ENCODE measurements around the gene IRAK1BP1. TPM values are rescaled to one million over a fixed set of nuclear protein-coding genes. Genes with fewer than 3 reads are reported as not detected.

IRAK1BP1 gene, protein sequence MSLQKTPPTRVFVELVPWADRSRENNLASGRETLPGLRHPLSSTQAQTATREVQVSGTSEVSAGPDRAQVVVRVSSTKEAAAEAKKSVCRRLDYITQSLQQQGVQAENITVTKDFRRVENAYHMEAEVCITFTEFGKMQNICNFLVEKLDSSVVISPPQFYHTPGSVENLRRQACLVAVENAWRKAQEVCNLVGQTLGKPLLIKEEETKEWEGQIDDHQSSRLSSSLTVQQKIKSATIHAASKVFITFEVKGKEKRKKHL
- 2.2 and 3.3 TPM in 2 replicates for total RNA-seq

GRCh38 chr6:78867370-78868040 is at the start of gene IRAK1BP1:
Gene IRAK1BP1, plus strand, starts transcription at chr6:78867551. Its CDS starts 26 bp downstream, at chr6:78867577.

Other genes starting within 250 kb of the IRAK1BP1 start
- gene PHIP, start 210.7 kb downstream of the IRAK1BP1 start, total RNA-seq, result 12.6 and 12.7 TPM in 2 replicates

Data from mammary microvascular endothelial cell (primary cell).